ENCODE data around the gene LRTM1. TPM values are rescaled to one million over a fixed set of nuclear protein-coding genes. Genes with fewer than 3 reads are reported as not detected.

LRTM1 gene
- polyA plus RNA-seq, 2 of the 4 experiments (the other 2 are of a cell fraction): not detected

GRCh38 chr3:54936561-54936960 lies 8.7 kb upstream of the LRTM1 start:
- WGBS (ENCODE audit: missing lambda C conversion rate): 32% methylated on average over 5 of the region's 5 CpGs
- DNase-seq (ENCODE audit: low read depth in 1 of 2, low spot score in 1 of 2): no peak
- no peak for ATAC-seq
- no peaks in the 10 kb centered on the region for H3K4me1 ChIP-seq
- no peak overlapping the region for H3K27ac ChIP-seq
- H3K4me2 ChIP-seq: no peak overlapping the region
- no peak for TF ChIP-seq CEBPB (IDR thresholded peaks at IDR 0.05)
- H3K4me3 ChIP-seq: no peak overlapping the region
- no peaks in the 10 kb centered on the region for H3K9me3 ChIP-seq
- no peak for FAIRE-seq
- POLR2A ChIA-PET: no interaction called here
- CTCF ChIA-PET: interaction anchor here (0.7 to 1.6 kb wide), 2 partner anchors 16 to 71 kb away, joined by 3 to 4 read pairs; no protein-coding TSS in a partner anchor

GRCh38 chr3:54935869-54936268 lies 8.0 kb upstream of the LRTM1 start:
- DNase-seq (ENCODE audit: low read depth in 1 of 2, low spot score in 1 of 2): no peak
- Histone ChIP-seq H3K4me1 (no peaks in the 10 kb centered on the region), H3K4me2 (no peak overlapping the region), H3K9me3 (no peaks in the 10 kb centered on the region), H3K27ac (no peak overlapping the region), H3K4me3 (no peak overlapping the region)
- FAIRE-seq: no peak
- ATAC-seq: no peak
- 17% methylated on average over 3 of the region's 3 CpGs for WGBS (ENCODE audit: missing lambda C conversion rate)
- ChIA-PET POLR2A (no interaction called here), CTCF (interaction anchor here (0.7 to 1.6 kb wide), 2 partner anchors 17 to 71 kb away, joined by 3 to 4 read pairs; no protein-coding TSS in a partner anchor)
- TF ChIP-seq HOXB5 (CRISPR knock-in tag; IDR thresholded peaks at IDR 0.05) (no peak), HOXB13 (CRISPR knock-in tag; IDR thresholded peaks at IDR 0.05; ENCODE audit: low read depth) (no peak)

- Histone ChIP-seq H3K27ac (no peak overlapping the region), H3K4me3 (no peak overlapping the region), H3K9me3 (no peaks in the 10 kb centered on the region), H3K4me1 (no peaks in the 10 kb centered on the region), H3K4me2 (no peak overlapping the region)
- ChIA-PET CTCF (no interaction called here), POLR2A (no interaction called here)
- WGBS (ENCODE audit: missing lambda C conversion rate): 16% methylated on average over 3 of the region's 4 CpGs
- ATAC-seq (no peak), DNase-seq (ENCODE audit: low read depth in 1 of 2, low spot score in 1 of 2) (no peak), FAIRE-seq (no peak)
- no peak for TF ChIP-seq SMC3 (IDR thresholded peaks at IDR 0.05)
- TF ChIP-seq PHF8 (IDR thresholded peaks at IDR 0.05; ENCODE audit: borderline replicate concordance, low read depth): no peak
These were observed 4.7 kb upstream of the LRTM1 start for GRCh38 chr3:54932606-54933005.

- POLR2A ChIA-PET: no interaction called here
- ATAC-seq: no peak
These were observed 3.3 kb upstream of the LRTM1 start for GRCh38 chr3:54931182-54931581.

GRCh38 chr3:54918516-54918915 lies 9.3 kb downstream of the LRTM1 start:
- ChIA-PET POLR2A (no interaction called here), CTCF (no interaction called here)
- no peak for ATAC-seq
- FAIRE-seq: no peak
- no peak for DNase-seq (ENCODE audit: low read depth in 1 of 2, low spot score in 1 of 2)
- no peak overlapping the region for H3K4me3 ChIP-seq
- H3K27ac ChIP-seq: no peak overlapping the region
- no peak overlapping the region for H3K4me2 ChIP-seq
- no peak for TF ChIP-seq CEBPB (IDR thresholded peaks at IDR 0.05)
- TF ChIP-seq RAD21 (conservative IDR thresholded peaks at IDR 0.05 in 1 of 2, IDR thresholded peaks at IDR 0.05 in 1 of 2): no peak
- no peak for TF ChIP-seq HOXB5 (CRISPR knock-in tag; IDR thresholded peaks at IDR 0.05)
- no peak for TF ChIP-seq KDM1A (IDR thresholded peaks at IDR 0.05; ENCODE audit: low read depth)
- no peak for TF ChIP-seq MAFK (IDR thresholded peaks at IDR 0.05; ENCODE audit: partially characterized antibody)
- TF ChIP-seq JUN (IDR thresholded peaks at IDR 0.05): no peak
- no peak for TF ChIP-seq HOXB13 (CRISPR knock-in tag; IDR thresholded peaks at IDR 0.05; ENCODE audit: low read depth)
- no peak for TF ChIP-seq TP53 (CRISPR knock-in tag; IDR thresholded peaks at IDR 0.05)
- TF ChIP-seq PHF8 (IDR thresholded peaks at IDR 0.05; ENCODE audit: borderline replicate concordance, low read depth): no peak
- no peak for TF ChIP-seq HEYL (CRISPR knock-in tag; IDR thresholded peaks at IDR 0.05)
- H3K9me3 ChIP-seq: no peaks in the 10 kb centered on the region
- 21% methylated on average over 4 of the region's 12 CpGs for WGBS (ENCODE audit: missing lambda C conversion rate)
- H3K4me1 ChIP-seq: no peaks in the 10 kb centered on the region

More at GRCh38 chr3:54931182-54931581, 3.3 kb upstream of the LRTM1 start:
- Histone ChIP-seq H3K27ac (no peak overlapping the region), H3K4me3 (no peak overlapping the region), H3K4me1 (no peaks in the 10 kb centered on the region), H3K4me2 (no peak overlapping the region), H3K9me3 (no peaks in the 10 kb centered on the region)
- FAIRE-seq (no peak), DNase-seq (ENCODE audit: low read depth in 1 of 2, low spot score in 1 of 2) (no peak)
- no peak for TF ChIP-seq HOXA7 (CRISPR knock-in tag; IDR thresholded peaks at IDR 0.05)
- no peak for TF ChIP-seq CHD2 (IDR thresholded peaks at IDR 0.05; ENCODE audit: low read length, partially characterized antibody)
- no peak for TF ChIP-seq SMC3 (IDR thresholded peaks at IDR 0.05)
- TF ChIP-seq ZSCAN20 (CRISPR knock-in tag; IDR thresholded peaks at IDR 0.05): no peak
- TF ChIP-seq SREBF2 (IDR thresholded peaks at IDR 0.05): no peak
- no peak for TF ChIP-seq ELK1 (IDR thresholded peaks at IDR 0.05; ENCODE audit: low read depth, low read length)
- TF ChIP-seq ESRRA (IDR thresholded peaks at IDR 0.05; ENCODE audit: borderline replicate concordance, low read length): no peak
- TF ChIP-seq HOXB13 (CRISPR knock-in tag; IDR thresholded peaks at IDR 0.05; ENCODE audit: low read depth): no peak
- 28% methylated on average over 4 of the region's 4 CpGs for WGBS (ENCODE audit: missing lambda C conversion rate)
- CTCF ChIA-PET: no interaction called here

Measured in A549 (cell line).